Activated CD8-positive, alpha-beta T cell treated with anti-CD3 and anti-CD28 coated beads for 36 hours (primary cell): ENCODE results near the gene C14orf39. TPM values are rescaled to one million over a fixed set of nuclear protein-coding genes. Genes with fewer than 3 reads are reported as not detected.

Experiments
- ATAC-seq: fragments of 200-7000 bp; cut with Tn5 transposase; one replicate; pipeline ENCODE4 v1.10.0; 2021; ENCODE audit warnings: mild to moderate bottlenecking, moderate library complexity
- CTCF ChIA-PET: fragments of 350-600 bp; sonication (Branson Sonifier 250); formaldehyde crosslinking; loops from one replicate; lab custom pipeline; 2021; ENCODE audit warnings: antibody characterized with exemption; lab: Charles Lee
- POLR2A ChIA-PET: fragments of 350-600 bp; sonication (Branson Sonifier 250); formaldehyde crosslinking; loops from one replicate; lab custom pipeline; 2021; ENCODE audit warnings: antibody characterized with exemption; lab: Charles Lee
- DNase-seq: peaks from one replicate; pipeline ENCODE4 v3.0.0-alpha.2; 2020
- H3K27ac Mint-ChIP-seq: one replicate; pipeline ENCODE4 v1.8.0; 2021; ENCODE audit warnings: mild to moderate bottlenecking, mixed read lengths
- H3K27me3 Mint-ChIP-seq: one replicate; pipeline ENCODE4 v1.8.0; 2021; ENCODE audit warnings: mixed read lengths
- H3K36me3 Mint-ChIP-seq: one replicate; pipeline ENCODE4 v1.8.0; 2021; ENCODE audit warnings: low read depth, mixed read lengths
- H3K4me1 Mint-ChIP-seq: one replicate; pipeline ENCODE4 v1.8.0; 2021; ENCODE audit warnings: low read depth, mixed read lengths
- H3K4me3 Mint-ChIP-seq: one replicate; pipeline ENCODE4 v1.8.0; 2021; ENCODE audit warnings: mild to moderate bottlenecking, moderate library complexity, mixed read lengths
- H3K9me3 Mint-ChIP-seq: one replicate; pipeline ENCODE4 v1.8.0; 2021; ENCODE audit warnings: mixed read lengths
- intact Hi-C: fragments of 100-400 bp; cut with micrococcal nuclease; formaldehyde crosslinking; loops from one replicate; pipeline ENCODE4 v1.10.0; 2022
- total RNA-seq, 2 experiments: library from RNA; stranded (reverse); gene quantifications; one replicate each; pipeline ENCODE4 v1.2.3, GENCODE V29; 2021
- TF ChIP-seq, protein P1 (sequence below): fragments of 200-600 bp; IDR thresholded peaks from one replicate; pipeline ENCODE4 v1.8.0; 2022; ENCODE audit warnings: antibody characterized with exemption, mild to moderate bottlenecking

C14orf39 gene
- total RNA-seq, 2 experiments from 2014 or later: not detected

DNA sequence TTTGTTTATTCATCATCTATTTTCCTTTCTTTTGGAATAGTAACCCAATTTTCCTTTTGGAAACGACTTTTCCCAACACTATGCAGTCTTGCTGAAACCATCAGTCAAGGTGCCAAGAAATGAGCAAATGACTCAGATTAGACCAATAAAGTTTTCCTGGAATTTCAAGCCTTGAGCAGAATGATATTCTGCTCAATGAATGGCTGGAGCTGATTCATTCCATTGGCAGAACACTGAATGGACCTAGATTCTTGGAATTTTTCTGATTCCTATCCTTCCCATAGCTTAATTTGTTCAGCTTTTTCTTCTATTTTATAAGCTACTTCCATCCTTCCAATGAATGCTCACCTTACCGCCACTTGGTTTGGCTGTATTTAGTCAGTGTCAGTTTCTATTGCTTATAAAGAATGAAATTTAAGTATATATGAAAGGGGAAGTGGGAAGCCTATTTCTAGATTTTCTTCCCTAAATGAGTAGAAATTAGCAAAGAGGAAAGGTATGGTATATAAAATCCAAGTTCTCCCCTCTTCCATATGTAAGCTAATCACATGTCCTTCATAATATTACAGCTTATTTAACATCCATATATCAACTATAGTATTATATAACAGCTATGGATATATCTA lies 89.0 kb downstream of the C14orf39 start:
- ATAC-seq (no peak), DNase-seq (no peak)
- ChIA-PET CTCF (no interaction called here), POLR2A (no interaction called here)
- Mint-ChIP-seq H3K27ac (no peak overlapping the region), H3K36me3 (no peaks in the 10 kb centered on the region), H3K4me3 (no peak overlapping the region), H3K9me3 (peaks cover 5% of the 10 kb centered on the region), H3K27me3 (peaks cover 8% of the 10 kb centered on the region), H3K4me1 (no peaks in the 10 kb centered on the region)
- TF ChIP-seq, protein P1, sequence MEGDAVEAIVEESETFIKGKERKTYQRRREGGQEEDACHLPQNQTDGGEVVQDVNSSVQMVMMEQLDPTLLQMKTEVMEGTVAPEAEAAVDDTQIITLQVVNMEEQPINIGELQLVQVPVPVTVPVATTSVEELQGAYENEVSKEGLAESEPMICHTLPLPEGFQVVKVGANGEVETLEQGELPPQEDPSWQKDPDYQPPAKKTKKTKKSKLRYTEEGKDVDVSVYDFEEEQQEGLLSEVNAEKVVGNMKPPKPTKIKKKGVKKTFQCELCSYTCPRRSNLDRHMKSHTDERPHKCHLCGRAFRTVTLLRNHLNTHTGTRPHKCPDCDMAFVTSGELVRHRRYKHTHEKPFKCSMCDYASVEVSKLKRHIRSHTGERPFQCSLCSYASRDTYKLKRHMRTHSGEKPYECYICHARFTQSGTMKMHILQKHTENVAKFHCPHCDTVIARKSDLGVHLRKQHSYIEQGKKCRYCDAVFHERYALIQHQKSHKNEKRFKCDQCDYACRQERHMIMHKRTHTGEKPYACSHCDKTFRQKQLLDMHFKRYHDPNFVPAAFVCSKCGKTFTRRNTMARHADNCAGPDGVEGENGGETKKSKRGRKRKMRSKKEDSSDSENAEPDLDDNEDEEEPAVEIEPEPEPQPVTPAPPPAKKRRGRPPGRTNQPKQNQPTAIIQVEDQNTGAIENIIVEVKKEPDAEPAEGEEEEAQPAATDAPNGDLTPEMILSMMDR: no peak
- intact Hi-C loops: no loop called here

Other genes with a start within 250 kb of the C14orf39 start
- gene PPM1A, start 236.8 kb downstream of the C14orf39 start, total RNA-seq: 10 to 100 TPM; 40.0 to 40.5 TPM
- not detected for gene SIX6, start 23.1 kb upstream of the C14orf39 start, total RNA-seq
- gene SIX1, start 163.4 kb upstream of the C14orf39 start, total RNA-seq: not detected
- not detected for gene SIX4, start 238.3 kb upstream of the C14orf39 start, total RNA-seq
- gene MNAT1, start 248.7 kb upstream of the C14orf39 start, total RNA-seq: 10 to 100 TPM; 41.6 to 44.1 TPM